K562 (cell line): ENCODE measurements around the gene LDLR. TPM values are rescaled to one million over a fixed set of nuclear protein-coding genes. Genes with fewer than 3 reads are reported as not detected.

Source experiments
- ATAC-seq: fragments of 200-7000 bp; cut with Tn5 transposase; 3 replicates; pipeline ENCODE4 v1.9.1; 2020; ENCODE audit warnings: moderate library complexity
- BruUV-seq: library from RNA; stranded (reverse); fragments of 400-500 nt; replicated peaks from 2 replicates; lab custom pipeline; 2021; lab: Mats Ljungman, UMichigan
- CTCF ChIA-PET: fragments of 300-600 bp; formaldehyde crosslinking; extraction: SDS; loops from one replicate; lab custom pipeline; 2021; ENCODE audit warnings: low intra/inter-chr PET ratio; lab: Yijun Ruan, JAX
- POLR2A ChIA-PET: fragments of 300-600, 350-650 bp; sonication (Branson Sonifier 250); formaldehyde crosslinking; extraction: SDS; loops from one replicate; lab custom pipeline; 2021; ENCODE audit warnings: antibody characterized with exemption, inconsistent platforms; lab: Yijun Ruan, JAX
- DNase-seq, 4 experiments: peaks; one replicate each; pipeline versions ENCODE4 v3.0.0 to v3.0.0-alpha.2; 2011 to 2018; ENCODE audit warnings: low spot score in 3 of 4, mixed read lengths in 3 of 4; ENCODE audit errors: extremely low read depth in 1 of 4
- FAIRE-seq: peaks from 2 replicates; lab custom pipeline; 2011; peaks lifted over from hg19 to GRCh38; lab: Jason Lieb, UNC
- H2AFZ ChIP-seq: 2 replicates; pipeline ENCODE4 v1.6.0; 2011; ENCODE audit warnings: low read depth, low read length, control low read depth, inconsistent platforms
- H3K27ac ChIP-seq: fragments of 200-600 bp; 3 replicates; pipeline ENCODE4 v1.8.0; 2011; ENCODE audit warnings: low read depth, mild to moderate bottlenecking, control low read depth, inconsistent platforms, low read length, moderate library complexity, mixed read lengths; ENCODE audit errors: extremely low read depth
- H3K27me3 ChIP-seq, 2 experiments: fragments of 300-600 bp in 1 of 2; 2 replicates in 1 of 2; 3 replicates in 1 of 2; pipeline versions ENCODE4 v1.6.0 to v1.8.0; 2011; ENCODE audit warnings: inconsistent platforms in 2 of 2, low read length in 2 of 2, mild to moderate bottlenecking in 1 of 2, mixed read lengths in 1 of 2, moderate library complexity in 1 of 2; ENCODE audit not compliant: control insufficient read depth in 2 of 2, insufficient read depth in 2 of 2
- H3K36me3 ChIP-seq: fragments of 300-600 bp; 3 replicates; pipeline ENCODE4 v1.8.0; 2011; ENCODE audit warnings: mild to moderate bottlenecking, low read length, inconsistent platforms; ENCODE audit not compliant: control insufficient read depth, insufficient read depth
- H3K4me1 ChIP-seq, 2 experiments: fragments of 200-600 bp in 1 of 2; replicated peaks in 1 of 2; 2 replicates in 1 of 2; 3 replicates in 1 of 2; pipeline versions ENCODE4 v1.5.1 to v1.8.0; 2011; ENCODE audit warnings: inconsistent platforms in 2 of 2, low read length in 2 of 2, mild to moderate bottlenecking in 1 of 2, mixed read lengths in 1 of 2, moderate library complexity in 1 of 2; ENCODE audit not compliant: control insufficient read depth in 2 of 2, insufficient read depth in 2 of 2
- H3K4me2 ChIP-seq: 2 replicates; pipeline ENCODE4 v1.6.1; 2011; ENCODE audit warnings: low read length, control low read depth, inconsistent platforms, mixed read lengths; ENCODE audit not compliant: insufficient read depth
- H3K4me3 ChIP-seq: fragments of 200-600 bp; sonication (generic), shearing (Covaris generic); 2 replicates; pipeline ENCODE4 v1.5.1; 2016; ENCODE audit warnings: control low read depth, inconsistent platforms
- H3K79me2 ChIP-seq: fragments of 200-600 bp; 3 replicates; pipeline ENCODE4 v1.8.0; 2011; ENCODE audit warnings: low read length, inconsistent platforms; ENCODE audit not compliant: control insufficient read depth, insufficient read depth
- H3K9ac ChIP-seq, 2 experiments: 2 replicates each; pipeline versions ENCODE4 v1.6.0 to v1.6.1; 2011; ENCODE audit warnings: low read depth in 2 of 2, low read length in 2 of 2, control low read depth in 1 of 2, inconsistent platforms in 1 of 2, mild to moderate bottlenecking in 1 of 2, mixed read lengths in 1 of 2; ENCODE audit not compliant: insufficient read depth in 1 of 2
- H3K9me1 ChIP-seq: one replicate; pipeline ENCODE4 v1.6.0; 2011; ENCODE audit warnings: inconsistent platforms, mild to moderate bottlenecking, low read length, moderate library complexity; ENCODE audit not compliant: control insufficient read depth, insufficient read depth
- H3K9me3 ChIP-seq: replicated peaks from 2 replicates; pipeline ENCODE4 v1.5.1; 2011; ENCODE audit warnings: low read depth, low read length, inconsistent platforms; ENCODE audit not compliant: control insufficient read depth, insufficient read depth
- H4K20me1 ChIP-seq: replicated peaks from 2 replicates; pipeline ENCODE4 v1.6.1; 2011; ENCODE audit warnings: low read length, inconsistent platforms, mixed read lengths; ENCODE audit not compliant: control insufficient read depth, insufficient read depth
- BCOR ChIP-seq: fragments of 450-650 bp; IDR thresholded peaks from 2 replicates; pipeline ENCODE4 v1.6.1; 2016
- CBFB ChIP-seq: sonication (generic); formaldehyde crosslinking; IDR thresholded peaks from 2 replicates; pipeline ENCODE4 v1.4.0; 2020; ENCODE audit warnings: mild to moderate bottlenecking, missing genetic modification reagents
- CBX3 ChIP-seq, 2 experiments: IDR thresholded peaks; 1 replicate in 1 of 2; 2 replicates in 1 of 2; pipeline ENCODE4 v1.6.1; 2012; ENCODE audit warnings: inconsistent platforms in 2 of 2, low read length in 2 of 2, borderline replicate concordance in 1 of 2, control low read depth in 1 of 2
- CBX5 ChIP-seq: IDR thresholded peaks from 2 replicates; pipeline ENCODE4 v1.6.1; 2014; ENCODE audit warnings: low read depth, borderline replicate concordance
- DPF2 ChIP-seq: fragments of 450-650 bp; IDR thresholded peaks from 2 replicates; pipeline ENCODE4 v1.6.1; 2016
- ESRRB ChIP-seq: fragments of 250-450 bp; sonication (Bioruptor Pico); IDR thresholded peaks from 2 replicates; pipeline ENCODE4 v1.5.0; 2020; ENCODE audit warnings: mild to moderate bottlenecking, moderate library complexity, borderline replicate concordance
- HIVEP1 ChIP-seq: fragments of 250-450 bp; sonication (Bioruptor Pico); IDR thresholded peaks from 2 replicates; pipeline ENCODE4 v1.4.0; 2020; ENCODE audit warnings: mild to moderate bottlenecking
- HNRNPLL ChIP-seq: fragments of 200-400 bp; formaldehyde crosslinking; IDR thresholded peaks from 2 replicates; pipeline ENCODE4 v1.6.1; 2017; ENCODE audit warnings: low read length, low read depth, mild to moderate bottlenecking; ENCODE audit not compliant: poor library complexity, severe bottlenecking
- MTA1 ChIP-seq: fragments of 450-650 bp; IDR thresholded peaks from 2 replicates; pipeline ENCODE4 v1.6.1; 2017; ENCODE audit warnings: borderline replicate concordance
- MYBL2 ChIP-seq, 2 experiments: fragments of 450-650 bp in 1 of 2; sonication (generic) in 1 of 2; formaldehyde crosslinking in 1 of 2; IDR thresholded peaks; 2 replicates each; pipeline versions ENCODE4 v1.6.1 to v1.8.1; 2017 to 2022; ENCODE audit warnings: borderline replicate concordance in 1 of 2, inconsistent platforms in 1 of 2, low read depth in 1 of 2, mild to moderate bottlenecking in 1 of 2, missing genetic modification reagents in 1 of 2, moderate library complexity in 1 of 2
- NCOA1 ChIP-seq: fragments of 450-650 bp; IDR thresholded peaks from 2 replicates; pipeline ENCODE4 v1.6.1; 2016; ENCODE audit warnings: low read depth
- PML ChIP-seq: IDR thresholded peaks from 2 replicates; pipeline ENCODE4 v1.6.1; 2012; ENCODE audit warnings: low read length, inconsistent platforms
- POLR2A ChIP-seq: fragments of 450-650 bp; conservative IDR thresholded peaks from 2 replicates; pipeline ENCODE4 v1.6.1; 2016
- PTBP1 ChIP-seq: fragments of 200-400 bp; formaldehyde crosslinking; IDR thresholded peaks from 2 replicates; pipeline ENCODE4 v1.6.1; 2017; ENCODE audit warnings: low read depth, low read length
- RUNX1 ChIP-seq: sonication (generic); IDR thresholded peaks from 2 replicates; pipeline ENCODE4 v1.6.1; 2016; ENCODE audit warnings: antibody characterized with exemption, low read depth
- SIRT6 ChIP-seq: IDR thresholded peaks from one replicate; pipeline ENCODE4 v1.6.1; 2012; ENCODE audit warnings: low read depth, mild to moderate bottlenecking, control low read depth, inconsistent platforms, low read length, moderate library complexity
- SRSF3 ChIP-seq: fragments of 200-400 bp; formaldehyde crosslinking; IDR thresholded peaks from 2 replicates; pipeline ENCODE4 v1.6.1; 2016; ENCODE audit warnings: mild to moderate bottlenecking, low read length, moderate library complexity; ENCODE audit not compliant: insufficient read depth
- ZBTB17 ChIP-seq: fragments of 450-650 bp; formaldehyde crosslinking; IDR thresholded peaks from 2 replicates; pipeline ENCODE4 v1.4.0; 2020; ENCODE audit warnings: mild to moderate bottlenecking
- ZBTB7A ChIP-seq: IDR thresholded peaks from 2 replicates; pipeline ENCODE4 v1.6.1; 2011; ENCODE audit warnings: low read depth, mild to moderate bottlenecking, low read length, moderate library complexity, borderline replicate concordance; ENCODE audit not compliant: control insufficient read depth
- ZFP91 ChIP-seq: sonication (generic); formaldehyde crosslinking; IDR thresholded peaks from 2 replicates; pipeline ENCODE4 v1.8.0; 2022; ENCODE audit warnings: mild to moderate bottlenecking, missing genetic modification reagents
- ZNF384 ChIP-seq: IDR thresholded peaks from 2 replicates; pipeline ENCODE4 v1.6.1; 2012; ENCODE audit warnings: low read depth, low read length, improper control_type of control experiment
- ZNF449 ChIP-seq: fragments of 250-450 bp; sonication (Bioruptor Pico); IDR thresholded peaks from 2 replicates; pipeline ENCODE4 v1.8.0; 2022; ENCODE audit warnings: moderate library complexity, mild to moderate bottlenecking, inconsistent platforms
- WGBS: fragments of 100-300 bp; shearing (Covaris generic); methylation state at CpG from one replicate; pipeline ENCODE4 v1.1.6; 2016; ENCODE audit warnings: low coverage, mixed read lengths; ENCODE audit not compliant: insufficient coverage; ENCODE audit errors: missing lambda C conversion rate; 5-methylcytosine and 5-hydroxymethylcytosine counted together
- in situ Hi-C: fragments of 300-500 bp; cut with MboI; formaldehyde crosslinking; loops from 4 replicates; pipeline ENCODE4 v1.15.0; 2018; ENCODE audit warnings: inconsistent platforms, mixed read lengths
- intact Hi-C: fragments of 100-400 bp; cut with micrococcal nuclease; formaldehyde crosslinking; loops from 2 replicates; pipeline ENCODE4 v1.14.2; 2022
- polyA plus RNA-seq, 8 experiments: library from polyadenylated mRNA; depleted of rRNA in 4 of 8; stranded (reverse) in 5 of 8; unstranded in 3 of 8; fragments of >200 nt; fragmentation: Nextera tagmentation in 2 of 8; fragmentation: Illumina TruSeq in 1 of 8; extraction: Ambion mirVana in 2 of 8; extraction: Trizol in 1 of 8; gene quantifications; 2 replicates each; pipeline versions ENCODE4 v1.2.1 to v1.2.3, GENCODE V29; 2011 to 2014; ENCODE audit warnings: inconsistent platforms in 1 of 8, missing spikeins in 1 of 8
- total RNA-seq, 7 experiments: library from RNA; depleted of rRNA in 6 of 7; stranded (reverse); fragments of >200 nt in 6 of 7; fragmentation: Illumina TruSeq in 2 of 7; extraction: Trizol in 2 of 7; gene quantifications; 2 replicates each; pipeline versions ENCODE4 v1.2.1 to v1.2.3, GENCODE V29; 2011 to 2021; ENCODE audit warnings: low replicate concordance in 1 of 7

The LDLR gene
- total and polyA plus RNA-seq, 9 of the 15 experiments (the other 6 are each of a cell fraction or from before 2014, with no cell fraction given) = 19.9 to 114 (median 56.3) TPM

GRCh38 chr19:11113140-11113708 is 24.0 kb downstream of the LDLR start (continued):
- no peak for TF ChIP-seq ZFP91 (CRISPR knock-in tag)
- TF ChIP-seq ESRRB (CRISPR knock-in tag) = no peak
- 0 out of 2 replicates have a peak, but pooled peaks have one; percentile 38 for TF ChIP-seq ZBTB7A
- TF ChIP-seq RUNX1 = no peak
- TF ChIP-seq MYBL2 (IDR thresholded peaks at IDR 0.05; ENCODE audit: low read depth) = no peak
- no peak for TF ChIP-seq MYBL2 (CRISPR knock-in tag; IDR thresholded peaks at IDR 0.05; ENCODE audit: borderline replicate concordance)
- TF ChIP-seq CBX5 = no peak
- TF ChIP-seq SRSF3 = no peak

GRCh38 chr19:11115042-11115441 is 25.8 kb downstream of the LDLR start:
- Histone ChIP-seq H3K79me2 (peaks cover 34% of the 10 kb centered on the region), H3K4me2 (no peak overlapping the region), H3K9me3 (no peaks in the 10 kb centered on the region), H3K27ac (no peak overlapping the region), H3K36me3 (peaks cover 97% of the 10 kb centered on the region), H3K4me3 (no peak overlapping the region), H3K27me3 (no peaks in the 10 kb centered on the region), H4K20me1 (peaks cover 9% of the 10 kb centered on the region), H3K9ac (no peak overlapping the region), H3K9me1 (peaks cover 4% of the 10 kb centered on the region), H3K4me1 (peaks cover 0 to 8% of the 10 kb centered on the region in 2 experiments; a peak in 1 of 5 replicates), H2AFZ (no peak overlapping the region)
- POLR2A ChIA-PET = interaction anchor here (0.6 to 1.9 kb wide), 5 partner anchors 9 to 384 kb away, joined by 3 to 8 read pairs (median 4); no protein-coding TSS in a partner anchor
- intact Hi-C loops = no loop called here
- no peak for DNase-seq
- ATAC-seq = no peak
- BruUV-seq = no TSS peak
- WGBS = 95% methylated on average over 5 of the region's 5 CpGs
- FAIRE-seq = no peak
- CTCF ChIA-PET = interaction anchor here (0.7 kb wide), 1 partner anchor 89 kb away, joined by 3 read pairs; no protein-coding TSS in a partner anchor
- in situ Hi-C loops = no loop called here
- TF ChIP-seq SIRT6 (peak; percentile 39), DPF2 (no peak), PML (0 out of 2 replicates have a peak, but pooled peaks have one; percentile 30), ZNF449 (CRISPR knock-in tag) (no peak), ZNF384 (no peak), ZBTB17 (CRISPR knock-in tag) (no peak), PTBP1 (no peak), CBX3 (IDR thresholded peaks at IDR 0.05; ENCODE audit: borderline replicate concordance in 1 of 2, low read length in 2 of 2) (no peak), HNRNPLL (no peak), CBFB (CRISPR knock-in tag) (no peak), BCOR (no peak), MTA1 (no peak), NCOA1 (no peak), POLR2A (peak; percentile 60), HIVEP1 (CRISPR knock-in tag) (no peak)
